HCT116 (cell line): ENCODE measurements around the gene CPT2. TPM values are rescaled to one million over a fixed set of nuclear protein-coding genes. Genes with fewer than 3 reads are reported as not detected.

Experiments
- ATAC-seq: fragments of 200-7000 bp; cut with Tn5 transposase; 2 replicates; pipeline ENCODE4 v1.9.1; 2020; ENCODE audit warnings: mild to moderate bottlenecking, moderate library complexity
- BruUV-seq: library from RNA; stranded (reverse); fragments of 400-500 nt; replicated peaks from 2 replicates; lab custom pipeline; 2021; lab: Mats Ljungman, UMichigan
- CTCF ChIA-PET: fragments of 300-600 bp; sonication (Branson Sonifier 250); formaldehyde crosslinking; loops from one replicate; lab custom pipeline; 2021; ENCODE audit warnings: antibody characterized with exemption; lab: Charles Lee
- POLR2A ChIA-PET: fragments of 300-600, 350-600 bp; sonication (Branson Sonifier 250); formaldehyde crosslinking; loops from one replicate; lab custom pipeline; 2021; ENCODE audit warnings: antibody characterized with exemption; lab: Charles Lee
- RAD21 ChIA-PET, 2 experiments: fragments of 300-600 bp; sonication (Branson Sonifier 250); formaldehyde crosslinking; loops; one replicate each; lab custom pipeline; 2023; ENCODE audit warnings: low total read pairs in 2 of 2; ENCODE audit not compliant: uncharacterized antibody in 2 of 2, unreplicated experiment in 2 of 2, low non-redundant PET in 1 of 2; lab: Charles Lee
- DNase-seq: peaks from one replicate; pipeline ENCODE4 v3.0.0-alpha.2; 2010; ENCODE audit warnings: low read depth, low spot score
- H2AFZ ChIP-seq: fragments of 200-600 bp; shearing (Covaris generic), sonication (generic); 2 replicates; pipeline ENCODE4 v1.6.1; 2017; ENCODE audit warnings: low read depth, mixed run types, mixed read lengths, antibody characterized with exemption, low read length; ENCODE audit not compliant: poor library complexity, severe bottlenecking
- H3K27ac ChIP-seq: 2 replicates; pipeline ENCODE4 v1.5.1; 2012; ENCODE audit warnings: low read depth, low read length
- H3K27me3 ChIP-seq: fragments of 200-600 bp; sonication (generic); 2 replicates; pipeline ENCODE4 v1.6.1; 2016; ENCODE audit warnings: mixed run types, low read length, mixed read lengths; ENCODE audit not compliant: insufficient read depth
- H3K36me3 ChIP-seq, 2 experiments: fragments of 200-500 bp in 1 of 2; fragments of 200-600 bp in 1 of 2; sonication (Bioruptor generic) in 1 of 2; sonication (generic) in 1 of 2; 2 replicates each; pipeline versions ENCODE4 v1.5.1 to v1.6.1; 2014 to 2016; ENCODE audit warnings: low read length in 2 of 2, inconsistent platforms in 1 of 2, mixed read lengths in 1 of 2, mixed run types in 1 of 2; ENCODE audit not compliant: insufficient read depth in 2 of 2, control insufficient read depth in 1 of 2
- H3K4me1 ChIP-seq, 2 experiments: fragments of 200-600 bp in 1 of 2; sonication (generic) in 1 of 2; 2 replicates each; pipeline versions ENCODE4 v1.5.1 to v1.6.1; 2012 to 2017; ENCODE audit warnings: low read length in 2 of 2, inconsistent platforms in 1 of 2, mild to moderate bottlenecking in 1 of 2, mixed read lengths in 1 of 2, mixed run types in 1 of 2, moderate library complexity in 1 of 2; ENCODE audit not compliant: insufficient read depth in 2 of 2, control insufficient read depth in 1 of 2
- H3K4me2 ChIP-seq: fragments of 200-600 bp; sonication (generic); 2 replicates; pipeline ENCODE4 v1.6.1; 2017; ENCODE audit warnings: mixed run types, low read length, mixed read lengths
- H3K4me3 ChIP-seq, 2 experiments: fragments of 200-600 bp in 1 of 2; sonication (generic) in 1 of 2; replicated peaks in 1 of 2; 2 replicates each; pipeline ENCODE4 v1.5.1; 2011 to 2016; ENCODE audit warnings: low read length in 2 of 2, control low read depth in 1 of 2, low read depth in 1 of 2, mild to moderate bottlenecking in 1 of 2, mixed read lengths in 1 of 2, mixed run types in 1 of 2
- H3K79me2 ChIP-seq: fragments of 200-600 bp; sonication (generic); 2 replicates; pipeline ENCODE4 v1.6.1; 2017; ENCODE audit warnings: mild to moderate bottlenecking, mixed run types, low read length, moderate library complexity, mixed read lengths; ENCODE audit not compliant: insufficient read depth
- H3K9ac ChIP-seq: fragments of 200-600 bp; sonication (generic); 2 replicates; pipeline ENCODE4 v1.6.1; 2016; ENCODE audit warnings: low read length, mixed read lengths
- H3K9me2 ChIP-seq: fragments of 200-600 bp; sonication (generic), shearing (Covaris generic); 2 replicates; pipeline ENCODE4 v1.6.1; 2017; ENCODE audit warnings: mixed run types, mild to moderate bottlenecking, moderate library complexity; ENCODE audit not compliant: insufficient read depth
- H3K9me3 ChIP-seq, 2 experiments: fragments of 200-500 bp in 1 of 2; fragments of 200-600 bp in 1 of 2; sonication (Bioruptor generic) in 1 of 2; sonication (generic) in 1 of 2; 2 replicates each; pipeline ENCODE4 v1.6.1; 2014 to 2017; ENCODE audit warnings: low read length in 2 of 2, mixed read lengths in 2 of 2, inconsistent platforms in 1 of 2, low read depth in 1 of 2, mild to moderate bottlenecking in 1 of 2, mixed run types in 1 of 2, moderate library complexity in 1 of 2; ENCODE audit not compliant: control insufficient read depth in 1 of 2, insufficient read depth in 1 of 2
- H4K20me1 ChIP-seq: fragments of 200-600 bp; sonication (generic), shearing (Covaris generic); 2 replicates; pipeline ENCODE4 v1.6.1; 2017; ENCODE audit warnings: mixed run types, mild to moderate bottlenecking, moderate library complexity; ENCODE audit not compliant: insufficient read depth
- EGR1 ChIP-seq: IDR thresholded peaks from 2 replicates; pipeline ENCODE4 v1.6.1; 2012; ENCODE audit warnings: low read depth
- EZH2 ChIP-seq: fragments of 200-600 bp; sonication (generic); IDR thresholded peaks from 2 replicates; pipeline ENCODE4 v1.6.1; 2017; ENCODE audit warnings: antibody characterized with exemption, mixed run types
- EZH2phosphoT487 ChIP-seq: fragments of 200-600 bp; IDR thresholded peaks from 2 replicates; pipeline ENCODE4 v1.6.1; 2018; ENCODE audit warnings: antibody characterized with exemption, borderline replicate concordance
- FOSL1 ChIP-seq: IDR thresholded peaks from 2 replicates; pipeline ENCODE4 v1.6.1; 2012; ENCODE audit warnings: low read depth
- JUND ChIP-seq: IDR thresholded peaks from 2 replicates; pipeline ENCODE4 v1.6.1; 2012
- POLR2AphosphoS5 ChIP-seq: IDR thresholded peaks from 2 replicates; pipeline ENCODE4 v1.6.1; 2011; ENCODE audit warnings: mild to moderate bottlenecking, low read depth, low read length, moderate library complexity
- RAD21 ChIP-seq: IDR thresholded peaks from 2 replicates; pipeline ENCODE4 v1.6.1; 2012; ENCODE audit warnings: low read depth, mild to moderate bottlenecking
- SIN3A ChIP-seq: IDR thresholded peaks from 2 replicates; pipeline ENCODE4 v1.6.1; 2012; ENCODE audit warnings: low read depth
- SP1 ChIP-seq: IDR thresholded peaks from 2 replicates; pipeline ENCODE4 v1.6.1; 2012; ENCODE audit warnings: low read depth
- intact Hi-C: fragments of 100-400 bp; cut with micrococcal nuclease; formaldehyde crosslinking; loops from 2 replicates; pipeline ENCODE4 v1.10.0; 2022
- total RNA-seq: library from RNA; stranded (reverse); gene quantifications from one replicate; pipeline ENCODE4 v1.2.1, GENCODE V29; 2021; ENCODE audit not compliant: unreplicated experiment
- TF ChIP-seq, protein P1 (sequence below): IDR thresholded peaks from 2 replicates; pipeline ENCODE4 v1.6.1; 2012
- TF ChIP-seq, protein P2 (sequence below): IDR thresholded peaks from 2 replicates; pipeline ENCODE4 v1.6.1; 2011; ENCODE audit warnings: mild to moderate bottlenecking, low read length, moderate library complexity; ENCODE audit not compliant: insufficient replicate concordance; ENCODE audit errors: extremely low read depth

The CPT2 gene
- total RNA-seq, 1 experiment from 2014 or later = 18.1 TPM

DNA sequence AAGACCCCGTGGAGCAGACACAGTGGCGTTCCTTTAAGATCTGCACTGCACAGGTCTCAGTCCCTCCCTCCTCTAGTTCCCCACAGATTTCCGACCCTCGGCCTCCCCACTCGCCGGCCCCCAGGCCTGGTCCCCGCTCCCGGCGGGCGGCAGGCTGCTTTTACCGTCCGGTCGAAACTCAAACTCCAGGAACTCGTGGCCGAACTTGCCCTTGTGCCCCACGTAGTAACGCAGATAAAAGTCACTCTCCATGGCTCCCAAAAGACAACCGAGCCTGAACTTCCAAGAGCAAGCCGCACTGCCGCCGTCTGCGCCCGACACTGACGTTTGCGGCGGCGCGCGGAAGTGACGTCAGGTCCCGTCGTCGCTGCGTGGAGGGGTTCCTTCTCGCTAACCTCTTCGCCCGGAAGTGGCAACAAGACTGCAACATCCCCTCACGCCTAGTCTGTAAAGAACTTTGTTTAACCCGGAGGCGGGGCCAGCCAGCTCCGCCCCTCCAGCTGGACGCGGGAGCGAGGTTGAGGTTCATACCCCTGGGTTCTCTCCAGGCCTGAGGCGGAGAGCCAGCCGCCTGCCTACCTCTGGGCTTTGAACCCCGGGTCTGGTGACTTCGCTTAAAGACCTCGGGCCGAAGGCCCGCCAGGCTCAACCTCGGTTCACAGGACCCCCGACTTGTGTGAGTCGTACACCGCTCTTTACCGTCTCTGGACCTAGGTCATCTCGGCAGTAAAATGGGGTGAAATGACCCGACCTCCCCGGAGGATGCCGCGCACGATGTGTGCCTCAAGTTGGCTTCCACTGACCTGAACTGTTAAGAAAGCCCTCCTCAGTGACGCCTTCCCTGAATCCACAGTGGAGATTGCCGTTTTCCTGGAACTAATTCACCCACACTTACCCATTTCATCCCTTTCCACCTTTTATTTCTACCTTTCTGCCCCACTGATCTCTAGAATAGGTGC lies 41.9 kb downstream of the CPT2 start, which contains the start of gene MAGOH (continued):
- peak; percentile 90 for TF ChIP-seq POLR2AphosphoS5
- no peak; the same call in 1 of the 2 replicates for TF ChIP-seq JUND
- no peak for TF ChIP-seq RAD21
- TF ChIP-seq EGR1 = no peak
- TF ChIP-seq, protein P1, sequence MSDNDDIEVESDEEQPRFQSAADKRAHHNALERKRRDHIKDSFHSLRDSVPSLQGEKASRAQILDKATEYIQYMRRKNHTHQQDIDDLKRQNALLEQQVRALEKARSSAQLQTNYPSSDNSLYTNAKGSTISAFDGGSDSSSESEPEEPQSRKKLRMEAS = peak; percentile 88
- peak; percentile 81; the same call in 1 of the 2 replicates for TF ChIP-seq SP1

DNA sequence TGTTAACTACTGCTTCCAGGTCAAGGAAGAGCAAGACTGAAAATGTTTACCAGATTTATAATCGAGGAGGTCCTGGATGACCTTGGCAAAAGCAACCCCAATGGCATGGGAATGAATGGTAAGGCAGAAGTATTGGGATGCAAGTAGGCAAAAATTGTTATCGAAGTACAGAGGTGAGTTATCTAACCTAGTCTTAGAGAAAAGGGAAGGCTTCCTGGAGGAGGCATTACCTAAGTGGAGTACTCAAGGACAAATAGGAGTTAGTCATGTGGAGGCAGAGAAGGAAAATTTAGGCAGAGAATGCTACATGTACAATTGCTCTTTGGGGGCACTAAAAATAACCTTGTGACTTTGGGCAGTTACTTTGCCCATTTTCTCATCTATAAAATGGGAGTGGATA lies 45.2 kb downstream of the CPT2 start:
- CTCF ChIA-PET = no interaction called here
- no TSS peak for BruUV-seq
- H3K27me3 ChIP-seq = no peaks in the 10 kb centered on the region
- H3K79me2 ChIP-seq = peaks cover 15% of the 10 kb centered on the region
- no peak overlapping the region for H2AFZ ChIP-seq
- POLR2A ChIA-PET = no interaction called here
- no peak overlapping the region for H3K27ac ChIP-seq
- ATAC-seq = no peak
- RAD21 ChIA-PET = no interaction called here
- H4K20me1 ChIP-seq = no peaks in the 10 kb centered on the region
- peaks cover 5 to 7% of the 10 kb centered on the region in 2 experiments; a peak in 2 of 4 replicates for H3K36me3 ChIP-seq
- TF ChIP-seq EZH2phosphoT487 (no peak), POLR2AphosphoS5 (no peak), EGR1 (no peak), SIN3A (no peak), FOSL1 (no peak), JUND (no peak), EZH2 (no peak)
- TF ChIP-seq, protein P1 = no peak
- TF ChIP-seq, protein P2, sequence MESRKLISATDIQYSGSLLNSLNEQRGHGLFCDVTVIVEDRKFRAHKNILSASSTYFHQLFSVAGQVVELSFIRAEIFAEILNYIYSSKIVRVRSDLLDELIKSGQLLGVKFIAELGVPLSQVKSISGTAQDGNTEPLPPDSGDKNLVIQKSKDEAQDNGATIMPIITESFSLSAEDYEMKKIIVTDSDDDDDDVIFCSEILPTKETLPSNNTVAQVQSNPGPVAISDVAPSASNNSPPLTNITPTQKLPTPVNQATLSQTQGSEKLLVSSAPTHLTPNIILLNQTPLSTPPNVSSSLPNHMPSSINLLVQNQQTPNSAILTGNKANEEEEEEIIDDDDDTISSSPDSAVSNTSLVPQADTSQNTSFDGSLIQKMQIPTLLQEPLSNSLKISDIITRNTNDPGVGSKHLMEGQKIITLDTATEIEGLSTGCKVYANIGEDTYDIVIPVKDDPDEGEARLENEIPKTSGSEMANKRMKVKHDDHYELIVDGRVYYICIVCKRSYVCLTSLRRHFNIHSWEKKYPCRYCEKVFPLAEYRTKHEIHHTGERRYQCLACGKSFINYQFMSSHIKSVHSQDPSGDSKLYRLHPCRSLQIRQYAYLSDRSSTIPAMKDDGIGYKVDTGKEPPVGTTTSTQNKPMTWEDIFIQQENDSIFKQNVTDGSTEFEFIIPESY = no peak
- TF ChIP-seq, all 23 proteins: peak for 0
- Histone ChIP-seq H3K9me3 (no peaks in the 10 kb centered on the region), H3K9me2 (no peaks in the 10 kb centered on the region), H3K4me3 (no peak overlapping the region), H3K4me1 (peaks cover 8 to 18% of the 10 kb centered on the region in 2 experiments; a peak in 2 of 4 replicates), H3K4me2 (no peak overlapping the region), H3K9ac (no peak overlapping the region)
- intact Hi-C loops = no loop called here
- no peak for DNase-seq
